Posterior vena cava (tissue), 2 donors: ENCODE results near the gene ZNF177. TPM values are rescaled to one million over a fixed set of nuclear protein-coding genes. Genes with fewer than 3 reads are reported as not detected.

Experiments used
- DNase-seq: peaks from one replicate; pipeline ENCODE4 v3.0.0-alpha.2; 2020; ENCODE audit warnings: low spot score
- intact Hi-C, 2 donors: fragments of 100-400 bp; cut with DNase I; formaldehyde crosslinking; loops; one replicate each; pipeline versions ENCODE4 v1.14.1 to v1.14.2; 2022 to 2023
- total RNA-seq, 2 donors: library from RNA; stranded (reverse); fragmentation: NEBNext Ultra II Directional; extraction: Animal tissue kit (Norgen Biotek cat#: 25700); gene quantifications; one replicate each; pipeline ENCODE4 v1.2.1, GENCODE V29; 2021
- donor health status: DM: yes; HTN: yes; CAD: no.
- donor health status: DM: yes; HTN: yes; CAD: no.

The ZNF177 gene
- total RNA-seq, 2 donors from 2014 or later, result 1.9 to 4.0 TPM

- intact Hi-C loops, result no loop called here
- DNase-seq, result no peak
Measured at GRCh38 chr19:9407827-9408226, 45.0 kb downstream of the ZNF177 start.

DNA sequence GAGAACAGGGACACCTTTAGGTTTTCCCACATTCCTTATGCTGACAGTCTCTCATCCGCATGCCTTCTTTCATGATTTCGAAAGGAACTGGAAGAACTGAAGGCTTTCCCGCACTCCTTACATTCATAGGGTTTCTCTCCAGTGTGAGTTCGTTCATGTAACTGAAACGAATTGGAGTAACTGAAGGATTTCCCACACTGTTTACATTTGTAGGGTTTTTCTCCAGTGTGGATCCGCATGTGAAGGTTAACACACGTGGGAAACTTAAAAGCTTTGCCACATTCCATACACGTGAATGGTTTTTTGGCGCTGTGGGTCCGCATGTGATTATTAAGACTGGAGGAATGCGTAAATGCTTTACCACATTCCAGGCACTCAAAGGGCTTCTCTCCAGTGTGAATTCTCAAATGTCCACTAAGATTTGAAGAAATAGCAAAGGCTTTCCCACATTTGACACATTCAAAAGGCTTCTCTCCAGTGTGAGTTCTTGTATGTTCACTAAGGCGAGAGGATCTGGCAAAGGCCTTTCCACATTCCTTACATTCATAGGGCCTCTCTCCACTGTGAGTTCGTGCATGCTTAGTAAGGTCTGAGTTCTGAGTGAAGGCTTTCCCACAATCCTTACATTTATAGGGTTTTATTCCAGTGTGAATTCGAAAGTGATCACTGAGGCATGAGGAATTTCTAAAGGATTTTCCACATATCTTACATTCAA lies 50.6 kb downstream of the ZNF177 start:
- DNase-seq, result no peak
- intact Hi-C loops, result no loop called here

DNA sequence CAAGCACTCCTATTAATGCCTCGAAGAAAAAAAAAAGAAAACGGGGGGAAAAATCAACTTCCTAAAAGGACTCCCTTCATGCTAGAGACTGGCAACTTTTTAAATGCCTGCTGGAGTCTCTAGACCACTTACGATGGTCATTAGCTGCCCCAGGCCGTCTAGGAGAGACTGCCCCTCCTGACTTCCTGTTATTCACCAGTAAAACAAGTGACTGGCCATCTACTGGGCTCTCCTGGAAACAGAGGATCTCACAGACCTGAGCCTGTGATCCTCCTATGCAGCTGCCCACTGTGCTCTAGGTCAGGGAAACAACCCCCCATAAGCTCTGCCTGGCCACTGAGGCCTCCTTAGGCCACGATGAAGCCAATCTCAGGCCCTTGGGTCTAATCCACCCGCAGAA lies 65.1 kb downstream of the ZNF177 start:
- no peak for DNase-seq
- intact Hi-C loops, result no loop called here

DNA sequence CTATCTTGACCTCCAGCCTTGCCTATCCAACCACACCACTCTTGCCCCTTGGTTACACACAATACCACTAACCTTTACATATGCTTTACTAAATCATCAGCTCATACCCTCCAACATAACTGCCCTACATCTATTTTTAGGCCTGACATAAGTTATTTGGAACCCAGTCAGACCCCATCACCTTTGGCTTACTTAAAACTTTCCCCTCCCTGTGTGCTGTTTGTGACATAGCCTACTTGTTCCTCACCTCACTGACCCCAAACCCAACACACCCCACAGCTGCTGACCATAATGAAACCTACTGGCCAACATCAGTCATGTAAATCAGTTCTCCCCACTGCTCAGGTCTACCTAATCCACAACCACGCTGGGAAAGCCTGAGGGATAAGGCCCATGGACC lies 67.6 kb downstream of the ZNF177 start:
- no peak for DNase-seq
- intact Hi-C loops, result no loop called here

- intact Hi-C loops, result no loop called here
- no peak for DNase-seq
Measured at GRCh38 chr19:9431475-9431874, 68.7 kb downstream of the ZNF177 start.

Other genes starting within 250 kb of the ZNF177 start
- gene OR7G1, start 247.2 kb upstream of the ZNF177 start, total RNA-seq, result not detected
- gene OR7G3, start 236.1 kb upstream of the ZNF177 start, total RNA-seq, result not detected
- gene ZNF317, start 222.6 kb upstream of the ZNF177 start, total RNA-seq, result 10 to 100 TPM; 16.5 to 22.7 TPM
- not detected for gene OR7D2, start 184.0 kb upstream of the ZNF177 start, total RNA-seq
- gene OR7D4, start 143.4 kb upstream of the ZNF177 start, total RNA-seq, result not detected
- gene OR7E24, start 112.1 kb upstream of the ZNF177 start, total RNA-seq, result not detected
- 1 to 10 TPM; 7.0 to 7.5 TPM for gene ZNF699, start 53.2 kb upstream of the ZNF177 start, total RNA-seq
- 10 to 100 TPM; 14.2 to 19.9 TPM for gene ZNF559, start 38.8 kb upstream of the ZNF177 start, total RNA-seq
- gene ZNF266, start 72.6 kb downstream of the ZNF177 start, total RNA-seq, result 10 to 100 TPM; 19.3 to 20.0 TPM
- gene ZNF560, start 135.6 kb downstream of the ZNF177 start, total RNA-seq, result not detected
- gene ZNF426, start 175.6 kb downstream of the ZNF177 start, total RNA-seq, result 10 to 100 TPM; 16.8 to 16.9 TPM
- gene ZNF121, start 221.5 kb downstream of the ZNF177 start, total RNA-seq, result 10 to 100 TPM; 26.8 to 30.0 TPM